HEK293 (cell line): ENCODE measurements around the gene CDK19.
"Not testable (repeated sequence)": the region's sequence is repeated elsewhere in the genome, so short reads cannot be mapped to it uniquely, and the experiment has no call there.

Experiments
- CTCF ChIA-PET: fragments of 350-600 bp; formaldehyde crosslinking; extraction: SDS; loops from one replicate; lab custom pipeline; 2021; ENCODE audit warnings: antibody characterized with exemption; lab: Yijun Ruan, JAX
- POLR2A ChIA-PET: fragments of 300-600 bp; formaldehyde crosslinking; extraction: SDS; loops from one replicate; lab custom pipeline; 2020; ENCODE audit warnings: antibody characterized with exemption, inconsistent platforms; lab: Yijun Ruan, JAX
- H3K27ac ChIP-seq: fragments of 200-500 bp; sonication (Bioruptor generic); 2 replicates; pipeline ENCODE4 v1.5.1; 2014; ENCODE audit warnings: low read depth, low read length, control low read depth, inconsistent platforms; ENCODE audit errors: extremely low read depth
- H3K36me3 ChIP-seq, 2 experiments: fragments of 200-500 bp in 1 of 2; sonication (Bioruptor generic) in 1 of 2; 1 replicate in 1 of 2; 2 replicates in 1 of 2; pipeline ENCODE4 v1.5.1; 2014 to 2017; ENCODE audit warnings: inconsistent platforms in 2 of 2, low read length in 2 of 2; ENCODE audit not compliant: control insufficient read depth in 2 of 2, insufficient read depth in 1 of 2
- H3K4me1 ChIP-seq: fragments of 200-500 bp; sonication (Bioruptor generic); 2 replicates; pipeline ENCODE4 v1.5.1; 2014; ENCODE audit warnings: mild to moderate bottlenecking, low read length, inconsistent platforms; ENCODE audit not compliant: control insufficient read depth, insufficient read depth
- H3K4me3 ChIP-seq: 2 replicates; pipeline ENCODE4 v1.5.1; 2011; ENCODE audit warnings: low read depth, mild to moderate bottlenecking, control low read depth, low read length, moderate library complexity
- H3K9me3 ChIP-seq: fragments of 200-500 bp; sonication (Bioruptor generic); 2 replicates; pipeline ENCODE4 v1.5.1; 2014; ENCODE audit warnings: low read depth, low read length, inconsistent platforms; ENCODE audit not compliant: control insufficient read depth, insufficient read depth
- BCL11A ChIP-seq: fragments of 450-650 bp; formaldehyde crosslinking; IDR thresholded peaks from 2 replicates; pipeline ENCODE4 v1.5.1; 2016; ENCODE audit warnings: low read depth, missing biosample characterization, missing genetic modification characterization
- BCL11B ChIP-seq: fragments of 450-650 bp; formaldehyde crosslinking; IDR thresholded peaks from 2 replicates; pipeline ENCODE4 v1.5.1; 2016; ENCODE audit warnings: low read depth, missing biosample characterization, missing genetic modification characterization
- KLF10 ChIP-seq: fragments of 450-650 bp; IDR thresholded peaks from 2 replicates; pipeline ENCODE4 v1.5.1; 2018; ENCODE audit warnings: missing biosample characterization, mild to moderate bottlenecking, missing genetic modification characterization
- OVOL3 ChIP-seq: fragments of 450-650 bp; formaldehyde crosslinking; IDR thresholded peaks from 2 replicates; pipeline ENCODE4 v1.5.1; 2016; ENCODE audit warnings: missing biosample characterization, missing genetic modification characterization
- PBX3 ChIP-seq: sonication (generic); formaldehyde crosslinking; IDR thresholded peaks from 2 replicates; pipeline ENCODE4 v1.8.1; 2022; ENCODE audit warnings: mild to moderate bottlenecking, moderate library complexity, missing genetic modification reagents
- PRDM4 ChIP-seq: fragments of 450-650 bp; formaldehyde crosslinking; IDR thresholded peaks from 2 replicates; pipeline ENCODE4 v1.5.1; 2017; ENCODE audit warnings: missing biosample characterization, missing genetic modification characterization
- SETDB1 ChIP-seq: IDR thresholded peaks from one replicate; pipeline ENCODE4 v1.6.1; 2017; ENCODE audit warnings: mild to moderate bottlenecking, low read length, moderate library complexity, mixed read lengths; ENCODE audit not compliant: insufficient read length
- TSHZ1 ChIP-seq: fragments of 450-650 bp; formaldehyde crosslinking; IDR thresholded peaks from 2 replicates; pipeline ENCODE4 v1.5.1; 2016; ENCODE audit warnings: missing biosample characterization, missing genetic modification characterization, borderline replicate concordance
- ZNF121 ChIP-seq: fragments of 450-650 bp; formaldehyde crosslinking; IDR thresholded peaks from 2 replicates; pipeline ENCODE4 v1.5.1; 2016; ENCODE audit warnings: missing biosample characterization, missing genetic modification characterization
- ZNF146 ChIP-seq: fragments of 450-650 bp; formaldehyde crosslinking; IDR thresholded peaks from 2 replicates; pipeline ENCODE4 v1.5.1; 2016; ENCODE audit warnings: missing biosample characterization, missing genetic modification characterization
- ZNF169 ChIP-seq: fragments of 450-650 bp; formaldehyde crosslinking; IDR thresholded peaks from 2 replicates; pipeline ENCODE4 v1.5.1; 2016; ENCODE audit warnings: missing biosample characterization, missing genetic modification characterization
- ZNF184 ChIP-seq: fragments of 450-650 bp; IDR thresholded peaks from 2 replicates; pipeline ENCODE4 v1.5.1; 2018; ENCODE audit warnings: missing biosample characterization, mild to moderate bottlenecking, missing genetic modification characterization
- ZNF19 ChIP-seq: fragments of 450-650 bp; formaldehyde crosslinking; IDR thresholded peaks from 2 replicates; pipeline ENCODE4; 2016; ENCODE audit warnings: missing biosample characterization, missing genetic modification characterization, low read depth
- ZNF394 ChIP-seq: fragments of 450-650 bp; formaldehyde crosslinking; IDR thresholded peaks from 2 replicates; pipeline ENCODE4 v1.5.1; 2016; ENCODE audit warnings: missing biosample characterization, missing genetic modification characterization, mild to moderate bottlenecking, moderate library complexity, borderline replicate concordance
- ZNF449 ChIP-seq: fragments of 450-650 bp; formaldehyde crosslinking; IDR thresholded peaks from 2 replicates; pipeline ENCODE4 v1.5.1; 2017; ENCODE audit warnings: missing biosample characterization, mild to moderate bottlenecking, missing genetic modification characterization, moderate library complexity
- ZNF529 ChIP-seq: fragments of 450-650 bp; formaldehyde crosslinking; IDR thresholded peaks from 2 replicates; pipeline ENCODE4 v1.5.1; 2017; ENCODE audit warnings: missing genetic modification characterization, missing biosample characterization; ENCODE audit not compliant: insufficient replicate concordance
- ZNF558 ChIP-seq: fragments of 450-650 bp; formaldehyde crosslinking; IDR thresholded peaks from 2 replicates; pipeline ENCODE4 v1.5.1; 2016; ENCODE audit warnings: missing biosample characterization, missing genetic modification characterization
- ZNF777 ChIP-seq: fragments of 450-650 bp; formaldehyde crosslinking; IDR thresholded peaks from 2 replicates; pipeline ENCODE4 v1.5.1; 2017; ENCODE audit warnings: missing biosample characterization, missing genetic modification characterization, borderline replicate concordance
- ZSCAN23 ChIP-seq: fragments of 450-650 bp; formaldehyde crosslinking; IDR thresholded peaks from 2 replicates; pipeline ENCODE4 v1.5.1; 2016; ENCODE audit warnings: missing biosample characterization, missing genetic modification characterization
- ZSCAN4 ChIP-seq: fragments of 450-650 bp; formaldehyde crosslinking; IDR thresholded peaks from 2 replicates; pipeline ENCODE4 v1.5.1; 2017; ENCODE audit warnings: missing biosample characterization, missing genetic modification characterization

Gene CDK19

GRCh38 chr6:110756817-110757216, 58.5 kb downstream of the CDK19 start (continued):
- no peak for TF ChIP-seq ZNF169 (tag by site-specific recombination)
- TF ChIP-seq, all 188 proteins: peak for 0

GRCh38 chr6:110755411-110755834, 59.8 kb downstream of the CDK19 start:
- POLR2A ChIA-PET, result no interaction called here
- no peak for TF ChIP-seq ZNF558 (tag by site-specific recombination)
- TF ChIP-seq KLF10 (tag by site-specific recombination), result no peak
- no peak for TF ChIP-seq OVOL3 (tag by site-specific recombination)
- no peak for TF ChIP-seq ZNF184
- TF ChIP-seq SETDB1, result no peak
- TF ChIP-seq BCL11B, result no peak
- no peak for TF ChIP-seq ZNF121 (tag by site-specific recombination)
- no peak for TF ChIP-seq ZNF19
- no peak for TF ChIP-seq ZSCAN4 (tag by site-specific recombination)
- TF ChIP-seq ZNF146 (tag by site-specific recombination), result no peak
- no peak for TF ChIP-seq ZNF529 (tag by site-specific recombination)
- TF ChIP-seq PRDM4, result no peak
- TF ChIP-seq ZNF394 (tag by site-specific recombination), result no peak
- TF ChIP-seq BCL11A (tag by site-specific recombination), result no peak
- no peak for TF ChIP-seq PBX3 (CRISPR knock-in tag)
- no peak for TF ChIP-seq ZNF449 (tag by site-specific recombination)
- no peak for TF ChIP-seq TSHZ1 (tag by site-specific recombination)
- no peak for TF ChIP-seq ZSCAN23
- no peak for TF ChIP-seq ZNF777
- TF ChIP-seq, all 188 proteins: peak for 0
- no peak overlapping the region for H3K27ac ChIP-seq

GRCh38 chr6:110753936-110754668, 61.2 kb downstream of the CDK19 start:
- H3K4me3 ChIP-seq, CTCF ChIA-PET, H3K4me1 ChIP-seq, POLR2A ChIA-PET, H3K36me3 ChIP-seq, H3K27ac ChIP-seq, H3K9me3 ChIP-seq: not testable (repeated sequence)

More at GRCh38 chr6:110755411-110755834, 59.8 kb downstream of the CDK19 start:
- Histone ChIP-seq H3K4me3 (no peak overlapping the region), H3K9me3 (no peaks in the 10 kb centered on the region), H3K4me1 (no peaks in the 10 kb centered on the region), H3K36me3 (no peaks in the 10 kb centered on the region)
- CTCF ChIA-PET, result no interaction called here
